IgD-negative memory B cell (primary cell): ENCODE results near the gene PTPN1. TPM values are rescaled to one million over a fixed set of nuclear protein-coding genes. Genes with fewer than 3 reads are reported as not detected.
A peak's percentile ranks its signal among the peaks of the same experiment; 100 is the strongest.

Experiments
- H3K27ac Mint-ChIP-seq, 3 donors: one replicate each; pipeline ENCODE4 v1.8.0; 2020 to 2022; ENCODE audit warnings: mild to moderate bottlenecking in 3 of 3, mixed read lengths in 3 of 3, moderate library complexity in 1 of 3
- H3K27me3 Mint-ChIP-seq: one replicate; pipeline ENCODE4 v1.8.0; 2021; ENCODE audit warnings: mixed read lengths
- H3K36me3 Mint-ChIP-seq: one replicate; pipeline ENCODE4 v1.8.0; 2020; ENCODE audit warnings: mild to moderate bottlenecking, mixed read lengths
- H3K4me1 Mint-ChIP-seq, 3 donors: one replicate each; pipeline ENCODE4 v1.8.0; 2020 to 2022; ENCODE audit warnings: mixed read lengths in 3 of 3, mild to moderate bottlenecking in 1 of 3
- H3K4me3 Mint-ChIP-seq, 4 donors: one replicate each; pipeline ENCODE4 v1.8.0; 2020 to 2022; ENCODE audit warnings: mild to moderate bottlenecking in 4 of 4, mixed read lengths in 4 of 4, moderate library complexity in 3 of 4
- H3K9me3 Mint-ChIP-seq, 3 donors: one replicate each; pipeline ENCODE4 v1.8.0; 2020 to 2021; ENCODE audit warnings: mixed read lengths in 3 of 3, mild to moderate bottlenecking in 1 of 3
- polyA plus RNA-seq: library from polyadenylated mRNA; unstranded; fragments of 300-500 nt; fragmentation: Illumina TruSeq; gene quantifications from one replicate; pipeline ENCODE4 v1.2.3, GENCODE V29; 2021

Gene PTPN1
- polyA plus RNA-seq, 1 donor from 2014 or later = 73.8 TPM

- Mint-ChIP-seq H3K27ac (peak overlapping the region; percentile 92 to 96 (median 95)), H3K9me3 (peaks cover 3 to 8% (median 3%) of the 10 kb centered on the region in 3 donors), H3K27me3 (no peaks in the 10 kb centered on the region), H3K4me3 (peak overlapping the region; percentile 57 to 93 (median 80)), H3K4me1 (peaks cover 63 to 68% (median 64%) of the 10 kb centered on the region in 3 donors), H3K36me3 (peaks cover 15% of the 10 kb centered on the region)
Observed at GRCh38 chr20:50540620-50541605, 30.7 kb downstream of the PTPN1 start.

- Mint-ChIP-seq H3K27me3 (no peaks in the 10 kb centered on the region), H3K4me1 (peaks cover 66 to 71% (median 69%) of the 10 kb centered on the region in 3 donors), H3K4me3 (peak overlapping the region; percentile 57 to 93 (median 80)), H3K9me3 (peaks cover 3 to 8% (median 3%) of the 10 kb centered on the region in 3 donors), H3K27ac (peak overlapping the region; percentile 92 to 96 (median 95)), H3K36me3 (peaks cover 16% of the 10 kb centered on the region)
Observed at GRCh38 chr20:50541606-50542041, 31.4 kb downstream of the PTPN1 start.

DNA sequence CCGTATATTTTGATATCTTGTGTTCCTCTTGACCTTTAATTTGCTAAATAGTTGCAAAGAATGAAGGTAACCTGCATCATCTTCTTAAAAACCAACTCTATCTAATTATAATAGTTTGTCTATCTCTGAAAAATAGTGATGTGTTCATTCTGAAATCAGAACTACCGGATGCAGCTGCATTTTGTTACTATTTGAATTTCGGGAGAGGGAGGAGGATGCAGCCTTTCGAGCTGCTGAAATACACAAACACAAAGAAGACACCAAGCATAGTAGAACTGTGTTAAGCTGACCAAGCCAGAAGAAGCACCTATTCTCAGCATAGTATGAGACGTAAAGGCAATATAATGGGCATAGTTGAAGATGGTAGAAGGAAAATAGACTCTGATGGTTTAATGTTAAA lies 33.1 kb downstream of the PTPN1 start:
- Mint-ChIP-seq H3K27me3 (no peaks in the 10 kb centered on the region), H3K36me3 (peaks cover 13% of the 10 kb centered on the region), H3K27ac (peak overlapping the region; percentile 41 to 69 (median 60)), H3K4me3 (peak overlapping the region; percentile 27 to 93 (median 68)), H3K9me3 (peaks cover under 1 to 7% (median under 1%) of the 10 kb centered on the region in 3 donors), H3K4me1 (peaks cover 65 to 70% (median 70%) of the 10 kb centered on the region in 3 donors)

- Mint-ChIP-seq H3K4me3 (peak overlapping the region in 3 of 4 donors; percentile 82 to 95 (median 90)), H3K27ac (peak overlapping the region; percentile 91 to 94 (median 93)), H3K27me3 (peaks cover 2% of the 10 kb centered on the region), H3K9me3 (no peaks in the 10 kb centered on the region), H3K36me3 (peaks cover 8% of the 10 kb centered on the region), H3K4me1 (peaks cover 68 to 80% (median 79%) of the 10 kb centered on the region in 3 donors)
Observed at GRCh38 chr20:50545126-50545525, 34.9 kb downstream of the PTPN1 start.

GRCh38 chr20:50546729-50547314 lies 36.6 kb downstream of the PTPN1 start:
- H3K36me3 Mint-ChIP-seq = peaks cover 8% of the 10 kb centered on the region
- no peaks in the 10 kb centered on the region for H3K9me3 Mint-ChIP-seq
- H3K27me3 Mint-ChIP-seq = peaks cover 2% of the 10 kb centered on the region
- peaks cover 68 to 70% (median 69%) of the 10 kb centered on the region in 3 donors for H3K4me1 Mint-ChIP-seq
- peak overlapping the region; percentile 77 to 95 (median 86) for H3K4me3 Mint-ChIP-seq
- H3K27ac Mint-ChIP-seq = peak overlapping the region; percentile 91 to 94 (median 93)

- Mint-ChIP-seq H3K27ac (peak overlapping the region; percentile 89 to 94 (median 91)), H3K4me1 (peaks cover 57 to 62% (median 60%) of the 10 kb centered on the region in 3 donors), H3K36me3 (peaks cover 8% of the 10 kb centered on the region), H3K4me3 (peak overlapping the region; percentile 51 to 95 (median 67)), H3K9me3 (no peaks in the 10 kb centered on the region), H3K27me3 (peaks cover 2% of the 10 kb centered on the region)
Observed at GRCh38 chr20:50547964-50548363, 37.8 kb downstream of the PTPN1 start.

DNA sequence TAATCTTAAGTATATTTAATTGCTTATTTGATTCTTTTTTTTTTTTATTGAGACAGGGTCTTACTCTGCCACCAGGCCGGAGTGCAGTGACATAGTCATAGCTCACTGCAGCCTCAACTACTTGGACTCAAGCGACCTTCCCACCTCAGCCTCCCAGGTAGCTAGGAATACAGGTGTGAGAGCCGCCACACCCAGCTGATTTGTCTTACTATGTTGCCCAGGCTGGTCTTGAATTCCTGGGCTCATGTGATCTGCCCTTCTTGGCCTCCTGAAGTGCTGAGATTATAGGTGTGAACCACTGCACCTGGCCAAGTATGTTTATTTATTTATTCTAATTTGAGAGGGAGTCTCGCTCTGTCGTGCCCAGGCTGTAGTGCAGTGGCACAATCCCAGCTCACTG lies 38.2 kb downstream of the PTPN1 start:
- Mint-ChIP-seq H3K9me3 (no peaks in the 10 kb centered on the region), H3K27me3 (peaks cover 2% of the 10 kb centered on the region), H3K36me3 (peaks cover 6% of the 10 kb centered on the region), H3K27ac (peak overlapping the region; percentile 89 to 94 (median 91)), H3K4me1 (peaks cover 53 to 59% (median 56%) of the 10 kb centered on the region in 3 donors), H3K4me3 (peak overlapping the region; percentile 4 to 95 (median 58))

DNA sequence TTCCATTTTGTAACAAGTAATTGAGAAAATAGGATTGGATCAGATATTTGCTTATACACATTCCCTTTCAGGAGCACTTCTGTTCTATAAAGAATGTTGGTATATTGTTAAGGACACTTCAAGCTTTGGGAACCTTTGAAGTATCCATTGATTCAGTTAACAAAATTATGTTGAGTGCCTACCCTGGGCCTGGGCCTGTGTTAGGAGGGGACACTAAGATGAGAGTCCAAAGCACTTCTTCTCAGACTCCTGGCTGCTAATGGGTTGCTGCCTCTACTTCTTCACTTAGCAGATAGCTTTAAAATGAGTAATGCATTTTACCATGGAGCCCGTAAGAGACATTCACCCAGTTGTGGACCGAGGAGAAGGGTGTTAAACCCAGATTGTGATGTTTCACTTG lies 40.3 kb downstream of the PTPN1 start:
- Mint-ChIP-seq H3K9me3 (no peaks in the 10 kb centered on the region), H3K36me3 (peaks cover 3% of the 10 kb centered on the region), H3K27ac (peak overlapping the region in 2 of 3 donors; percentile 42 to 59), H3K4me3 (peak overlapping the region in 2 of 4 donors; percentile 68 to 90), H3K4me1 (peaks cover 43 to 53% (median 45%) of the 10 kb centered on the region in 3 donors), H3K27me3 (peaks cover 2% of the 10 kb centered on the region)

DNA sequence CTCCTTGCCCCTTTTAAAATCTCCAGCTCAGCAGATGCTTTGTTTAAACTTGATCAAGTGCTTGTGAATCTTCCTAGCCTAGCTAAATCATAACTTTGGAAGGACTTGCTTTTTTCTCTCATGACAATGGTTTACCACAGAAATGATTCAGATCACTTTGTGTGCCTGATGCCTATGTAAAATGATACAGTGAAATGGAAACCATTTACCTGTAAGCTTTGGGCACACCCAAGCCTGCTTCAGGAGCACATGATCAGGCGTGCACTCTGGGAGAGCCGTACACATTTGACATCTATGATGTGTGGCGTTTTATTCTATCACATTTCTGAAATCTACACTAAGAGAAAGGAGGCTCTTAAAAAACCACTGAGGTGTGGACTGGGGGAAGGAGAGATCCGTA lies 41.1 kb downstream of the PTPN1 start:
- Mint-ChIP-seq H3K27ac (peak overlapping the region in 2 of 3 donors; percentile 0 to 67), H3K9me3 (no peaks in the 10 kb centered on the region), H3K27me3 (peaks cover 2% of the 10 kb centered on the region), H3K4me1 (peaks cover 39 to 45% (median 45%) of the 10 kb centered on the region in 3 donors), H3K4me3 (peak overlapping the region in 1 of 4 donors; percentile 81), H3K36me3 (peaks cover 3% of the 10 kb centered on the region)

DNA sequence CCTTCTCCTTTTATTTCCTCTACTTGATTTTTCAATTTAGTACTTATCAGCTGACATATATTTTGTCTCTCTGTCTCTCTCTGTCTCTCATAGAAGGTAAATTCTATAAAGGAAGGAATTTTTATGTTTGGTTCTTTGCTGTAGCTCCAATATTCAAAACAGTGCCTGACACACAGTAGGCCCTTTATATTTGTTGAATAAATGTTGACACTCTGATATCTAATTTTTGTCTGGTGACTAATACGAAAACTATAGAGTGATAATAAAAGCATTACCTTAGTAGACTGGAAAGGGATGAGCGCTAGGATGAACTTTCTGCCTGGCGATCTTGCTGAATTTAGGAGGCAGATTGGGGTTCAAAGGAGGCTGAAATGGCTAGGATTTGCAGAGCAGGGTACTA lies 42.8 kb downstream of the PTPN1 start:
- Mint-ChIP-seq H3K9me3 (no peaks in the 10 kb centered on the region), H3K27ac (no peak overlapping the region), H3K27me3 (peaks cover 2% of the 10 kb centered on the region), H3K36me3 (peaks cover 2% of the 10 kb centered on the region), H3K4me3 (no peak overlapping the region), H3K4me1 (peaks cover 36 to 40% (median 38%) of the 10 kb centered on the region in 3 donors)

DNA sequence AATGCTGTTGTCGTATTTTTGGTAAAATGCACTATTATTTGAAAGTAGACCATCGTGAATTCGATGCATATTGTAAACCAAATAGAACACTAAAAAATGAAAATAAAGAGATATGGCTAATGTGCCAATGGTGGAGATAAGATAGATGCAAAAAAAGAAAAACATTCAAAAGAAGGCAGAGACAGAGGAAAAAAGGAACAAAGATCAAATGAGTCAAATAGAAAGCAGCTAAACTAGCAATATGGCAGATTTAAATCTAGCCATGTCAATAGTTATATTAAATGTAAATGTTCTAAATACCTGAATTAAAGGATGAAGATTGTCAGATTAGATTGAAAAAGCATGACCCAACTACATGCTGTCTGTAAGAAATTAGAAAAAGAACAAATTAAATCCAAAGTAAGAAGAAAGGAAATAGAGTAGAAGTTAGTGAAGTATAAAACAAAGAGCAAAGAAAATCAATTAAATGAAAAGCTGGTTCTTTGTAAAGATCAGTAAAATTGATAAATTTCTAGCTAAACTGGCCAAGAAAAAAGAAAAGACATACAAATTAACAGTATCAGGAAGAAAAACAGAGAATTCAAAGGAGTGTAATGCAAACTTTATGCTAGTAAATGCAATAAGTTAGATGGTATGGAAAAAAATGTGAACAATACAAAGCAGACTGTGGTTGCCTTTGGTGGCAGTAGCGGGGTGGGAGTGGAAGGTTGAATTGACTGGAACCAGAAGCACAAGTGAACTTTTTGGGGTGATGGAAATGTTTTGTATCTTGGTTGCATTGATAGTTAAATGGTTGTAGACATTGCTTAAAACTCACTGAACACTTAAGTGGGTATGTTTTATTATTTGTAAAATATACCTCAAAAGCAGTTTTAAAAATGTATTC lies 44.8 kb downstream of the PTPN1 start:
- Mint-ChIP-seq H3K4me1 (peaks cover 38% of the 10 kb centered on the region in 3 donors), H3K27ac (no peak overlapping the region), H3K27me3 (peaks cover 2% of the 10 kb centered on the region), H3K9me3 (no peaks in the 10 kb centered on the region), H3K4me3 (no peak overlapping the region), H3K36me3 (peaks cover 8% of the 10 kb centered on the region)

GRCh38 chr20:50555662-50556061 lies 45.5 kb downstream of the PTPN1 start:
- H3K9me3 Mint-ChIP-seq = no peaks in the 10 kb centered on the region
- peak overlapping the region in 1 of 3 donors; percentile 53 for H3K27ac Mint-ChIP-seq
- H3K4me1 Mint-ChIP-seq = peaks cover 30 to 33% (median 31%) of the 10 kb centered on the region in 3 donors
- peaks cover 8% of the 10 kb centered on the region for H3K36me3 Mint-ChIP-seq
- H3K27me3 Mint-ChIP-seq = no peaks in the 10 kb centered on the region
- H3K4me3 Mint-ChIP-seq = no peak overlapping the region

GRCh38 chr20:50557549-50558134 lies 47.5 kb downstream of the PTPN1 start:
- Mint-ChIP-seq H3K4me3 (no peak overlapping the region), H3K9me3 (no peaks in the 10 kb centered on the region), H3K27ac (no peak overlapping the region), H3K36me3 (peaks cover 11% of the 10 kb centered on the region), H3K27me3 (no peaks in the 10 kb centered on the region), H3K4me1 (peaks cover 33 to 44% (median 38%) of the 10 kb centered on the region in 3 donors)

- Mint-ChIP-seq H3K27me3 (no peaks in the 10 kb centered on the region), H3K36me3 (peaks cover 16% of the 10 kb centered on the region), H3K4me3 (no peak overlapping the region), H3K4me1 (peaks cover 38 to 47% (median 41%) of the 10 kb centered on the region in 3 donors), H3K9me3 (no peaks in the 10 kb centered on the region), H3K27ac (peak overlapping the region in 1 of 3 donors; percentile 29)
Observed at GRCh38 chr20:50558483-50558925, 48.3 kb downstream of the PTPN1 start.
